T-helper 1 cell treated with Interleukin-12 subunit alpha and Interleukin-12 subunit beta and Interleukin-4 antibody, amounts not matched to agents 30 μg/mL and 1 μg/mL, for 36 hours (primary cell): ENCODE data around the gene CNN1.
"Not testable (repeated sequence)": the region's sequence is repeated elsewhere in the genome, so short reads cannot be mapped to it uniquely, and the experiment has no call there.

Experiments
- H3K27ac Mint-ChIP-seq: one replicate; pipeline ENCODE4 v1.8.0; 2021; ENCODE audit warnings: mild to moderate bottlenecking, mixed read lengths
- H3K27me3 Mint-ChIP-seq: one replicate; pipeline ENCODE4 v1.8.0; 2021; ENCODE audit warnings: low read depth, mixed read lengths
- H3K36me3 Mint-ChIP-seq: one replicate; pipeline ENCODE4 v1.8.0; 2021; ENCODE audit warnings: low read depth, mixed read lengths
- H3K4me1 Mint-ChIP-seq: one replicate; pipeline ENCODE4 v1.8.0; 2021; ENCODE audit warnings: low read depth, mixed read lengths
- H3K4me3 Mint-ChIP-seq: one replicate; pipeline ENCODE4 v1.8.0; 2021; ENCODE audit warnings: mild to moderate bottlenecking, moderate library complexity, mixed read lengths
- H3K9me3 Mint-ChIP-seq: one replicate; pipeline ENCODE4 v1.8.0; 2021; ENCODE audit warnings: mixed read lengths

The CNN1 gene

DNA sequence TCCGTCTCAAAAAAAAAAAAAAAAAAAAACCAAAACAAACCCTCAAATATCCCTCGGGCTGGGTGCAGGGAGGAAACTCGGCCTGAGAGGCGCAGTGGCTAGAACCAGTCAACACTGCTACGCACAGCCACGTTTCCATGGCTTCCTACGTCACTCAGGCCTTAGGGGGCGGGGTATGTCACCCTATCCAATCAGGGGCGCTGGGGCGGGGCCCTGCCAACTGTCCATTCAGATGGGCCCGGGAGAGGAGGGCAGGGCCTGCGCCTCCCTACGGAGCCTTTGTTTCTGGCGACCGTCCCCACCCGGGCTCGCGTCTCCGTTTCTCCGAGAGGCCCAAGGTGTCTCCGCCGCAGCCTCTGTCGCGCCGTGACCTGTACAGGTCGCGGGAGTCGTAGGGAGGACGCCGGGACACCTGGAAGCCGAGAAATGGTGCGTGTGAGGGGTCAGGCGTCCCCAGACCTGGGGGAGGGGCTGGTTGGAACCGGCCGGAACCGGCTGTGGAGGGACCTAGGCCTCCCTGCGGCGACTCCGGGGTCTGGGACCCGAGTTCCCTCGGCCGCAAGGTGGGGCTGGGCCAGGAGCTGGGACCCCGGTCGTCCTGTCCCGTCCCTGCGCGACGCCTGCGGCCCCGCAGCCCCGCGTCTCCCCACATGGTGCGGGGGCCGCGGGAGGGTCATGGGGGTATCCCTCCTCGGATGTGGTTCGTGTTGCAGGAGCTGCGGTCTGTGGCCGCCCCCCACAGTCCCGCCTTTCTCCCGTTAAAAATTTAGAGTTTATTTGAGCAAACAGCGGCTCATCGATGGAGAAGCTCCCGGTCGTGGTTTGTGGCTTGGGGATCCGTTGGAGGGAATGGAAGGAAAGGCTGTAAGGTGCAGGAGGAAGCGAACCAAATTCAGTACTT is 58.8 kb downstream of the CNN1 start, which contains the start of gene ZNF627:
Gene ZNF627 (plus strand): TSS at position 282 of the 901 bp plus-strand sequence. CDS start 145 bp downstream, at position 427.
- no peaks in the 10 kb centered on the region for H3K27me3 Mint-ChIP-seq
- H3K27ac Mint-ChIP-seq: peak within 1 kb of the TSS; percentile 83
- H3K4me3 Mint-ChIP-seq: peak within 1 kb of the TSS; percentile 92
- H3K9me3 Mint-ChIP-seq: peaks cover 15% of the 10 kb centered on the region
- H3K36me3 Mint-ChIP-seq: peaks cover 12% of the 10 kb centered on the region
- H3K4me1 Mint-ChIP-seq: peaks cover 8% of the 10 kb centered on the region

- H3K36me3 Mint-ChIP-seq: peaks cover 19% of the 10 kb centered on the region
- H3K4me1 Mint-ChIP-seq: peaks cover 8% of the 10 kb centered on the region
- H3K9me3 Mint-ChIP-seq: peaks cover 21% of the 10 kb centered on the region
- no peaks in the 10 kb centered on the region for H3K27me3 Mint-ChIP-seq
- H3K27ac Mint-ChIP-seq: peak overlapping the region; percentile 83
- peak overlapping the region; percentile 92 for H3K4me3 Mint-ChIP-seq
Measured at GRCh38 chr19:11598103-11598483, 59.4 kb downstream of the CNN1 start.

- H3K4me3 Mint-ChIP-seq: peak overlapping the region; percentile 68
- H3K27ac Mint-ChIP-seq: no peak overlapping the region
- peaks cover 21% of the 10 kb centered on the region for H3K36me3 Mint-ChIP-seq
- H3K4me1 Mint-ChIP-seq: peaks cover 8% of the 10 kb centered on the region
- peaks cover 23% of the 10 kb centered on the region for H3K9me3 Mint-ChIP-seq
- H3K27me3 Mint-ChIP-seq: no peaks in the 10 kb centered on the region
Measured at GRCh38 chr19:11598746-11599145, 60.1 kb downstream of the CNN1 start.

DNA sequence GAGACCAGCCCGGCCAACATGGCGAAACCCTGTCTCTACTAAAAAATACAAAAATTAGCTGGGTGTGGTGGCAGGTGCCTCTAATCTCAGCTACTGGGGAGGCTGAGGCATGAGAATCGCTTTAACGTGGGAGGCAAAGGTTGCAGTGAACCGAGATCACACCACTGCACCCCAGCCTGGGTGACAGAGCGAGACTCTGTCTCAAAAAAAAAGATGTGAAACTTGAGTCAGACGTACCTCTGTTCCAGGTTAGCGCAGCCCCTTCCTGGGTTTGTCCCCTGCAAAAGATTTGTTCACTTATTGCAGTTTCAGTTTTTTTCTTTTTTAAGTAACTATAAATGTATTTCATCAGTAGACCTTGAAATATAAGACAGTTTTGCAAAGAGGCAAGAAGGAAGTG is 61.1 kb downstream of the CNN1 start:
- H3K27ac Mint-ChIP-seq, H3K4me3 Mint-ChIP-seq: not testable (repeated sequence)
- peaks cover 29% of the 10 kb centered on the region for H3K36me3 Mint-ChIP-seq

More for the DNA sequence above, 61.1 kb downstream of the CNN1 start:
- H3K4me1 Mint-ChIP-seq, H3K27me3 Mint-ChIP-seq: not testable (repeated sequence)
- peaks cover 32% of the 10 kb centered on the region for H3K9me3 Mint-ChIP-seq
